NCI-H2029 treated with DMSO at 0.1 percent for 48 hours (cell line): ENCODE measurements around the gene KPNB1.

ENCODE experiments used
- DNase-seq: peaks from one replicate; lab custom pipeline; 2025; lab: John Stamatoyannopoulos, UW

The KPNB1 gene

GRCh38 chr17:47636273-47637030 lies 13.3 kb upstream of the KPNB1 start:
- DNase-seq: no peak

GRCh38 chr17:47638903-47639302 lies 10.8 kb upstream of the KPNB1 start:
- DNase-seq: no peak

GRCh38 chr17:47640076-47640475 lies 9.6 kb upstream of the KPNB1 start:
- no peak for DNase-seq

- DNase-seq: no peak
Observed at GRCh38 chr17:47641202-47641601, 8.5 kb upstream of the KPNB1 start.

GRCh38 chr17:47643116-47643515 lies 6.6 kb upstream of the KPNB1 start:
- no peak for DNase-seq

GRCh38 chr17:47644324-47644723 lies 5.4 kb upstream of the KPNB1 start:
- DNase-seq: no peak

GRCh38 chr17:47649972-47650524 lies 329 bp downstream of the KPNB1 start:
- no peak for DNase-seq

- peak; percentile 60 for DNase-seq
Observed at GRCh38 chr17:47650525-47651522, 1.1 kb downstream of the KPNB1 start.

GRCh38 chr17:47651704-47652103 lies 2.0 kb downstream of the KPNB1 start:
- DNase-seq: no peak

GRCh38 chr17:47652570-47652969 lies 2.9 kb downstream of the KPNB1 start:
- no peak for DNase-seq

- DNase-seq: no peak
Observed at GRCh38 chr17:47653442-47653841, 3.7 kb downstream of the KPNB1 start.

GRCh38 chr17:47654991-47655390 lies 5.3 kb downstream of the KPNB1 start:
- no peak for DNase-seq

GRCh38 chr17:47660064-47660492 lies 10.4 kb downstream of the KPNB1 start:
- DNase-seq: no peak

- DNase-seq: peak; percentile 23
Observed at GRCh38 chr17:47663912-47664623, 14.3 kb downstream of the KPNB1 start.

- no peak for DNase-seq
Observed at GRCh38 chr17:47664624-47664941, 14.9 kb downstream of the KPNB1 start.

GRCh38 chr17:47665655-47666054 lies 15.9 kb downstream of the KPNB1 start:
- no peak for DNase-seq

- no peak for DNase-seq
Observed at GRCh38 chr17:47669081-47669480, 19.4 kb downstream of the KPNB1 start.

GRCh38 chr17:47670064-47670463 lies 20.3 kb downstream of the KPNB1 start:
- DNase-seq: no peak

- DNase-seq: no peak
Observed at GRCh38 chr17:47674499-47674898, 24.8 kb downstream of the KPNB1 start.

GRCh38 chr17:47675380-47676198 lies 25.9 kb downstream of the KPNB1 start:
- no peak for DNase-seq

GRCh38 chr17:47676199-47676472 lies 26.4 kb downstream of the KPNB1 start:
- DNase-seq: no peak
